Neutrophil (primary cell): ENCODE measurements around the gene ARID4B.
"Not testable (repeated sequence)": the region's sequence is repeated elsewhere in the genome, so short reads cannot be mapped to it uniquely, and the experiment has no call there.

ENCODE experiments used
- H3K27ac ChIP-seq: fragments of 200-600 bp; sonication (generic); 2 replicates; pipeline ENCODE4 v1.5.1; 2016; ENCODE audit warnings: mild to moderate bottlenecking, moderate library complexity
- H3K27me3 ChIP-seq: fragments of 200-600 bp; sonication (generic); 2 replicates; pipeline ENCODE4 v1.6.0; 2016; ENCODE audit warnings: mild to moderate bottlenecking
- H3K36me3 ChIP-seq: fragments of 200-600 bp; sonication (generic); 2 replicates; pipeline ENCODE4 v1.5.1; 2017
- H3K4me1 ChIP-seq, 2 experiments: fragments of 200-600 bp in 1 of 2; sonication (generic) in 1 of 2; 1 replicate in 1 of 2; 2 replicates in 1 of 2; pipeline versions ENCODE4 v1.5.1 to v1.6.1; 2013 to 2016; ENCODE audit warnings: low read depth in 1 of 2, low read length in 1 of 2, mild to moderate bottlenecking in 1 of 2, moderate library complexity in 1 of 2; ENCODE audit not compliant: control insufficient read depth in 1 of 2, insufficient read depth in 1 of 2
- H3K4me3 ChIP-seq, 2 experiments: fragments of 200-600 bp in 1 of 2; sonication (generic) in 1 of 2; 1 replicate in 1 of 2; 2 replicates in 1 of 2; pipeline ENCODE4 v1.5.1; 2013 to 2016; ENCODE audit warnings: low read depth in 1 of 2, low read length in 1 of 2, mild to moderate bottlenecking in 1 of 2, moderate library complexity in 1 of 2
- H3K9me3 ChIP-seq: fragments of 200-600 bp; sonication (generic); 2 replicates; pipeline ENCODE4 v1.5.1; 2016
- TF ChIP-seq, protein P1 (sequence below): fragments of 200-600 bp; sonication (generic); IDR thresholded peaks from 2 replicates; pipeline ENCODE4 v1.5.1; 2016; ENCODE audit warnings: antibody characterized with exemption

Gene ARID4B

DNA sequence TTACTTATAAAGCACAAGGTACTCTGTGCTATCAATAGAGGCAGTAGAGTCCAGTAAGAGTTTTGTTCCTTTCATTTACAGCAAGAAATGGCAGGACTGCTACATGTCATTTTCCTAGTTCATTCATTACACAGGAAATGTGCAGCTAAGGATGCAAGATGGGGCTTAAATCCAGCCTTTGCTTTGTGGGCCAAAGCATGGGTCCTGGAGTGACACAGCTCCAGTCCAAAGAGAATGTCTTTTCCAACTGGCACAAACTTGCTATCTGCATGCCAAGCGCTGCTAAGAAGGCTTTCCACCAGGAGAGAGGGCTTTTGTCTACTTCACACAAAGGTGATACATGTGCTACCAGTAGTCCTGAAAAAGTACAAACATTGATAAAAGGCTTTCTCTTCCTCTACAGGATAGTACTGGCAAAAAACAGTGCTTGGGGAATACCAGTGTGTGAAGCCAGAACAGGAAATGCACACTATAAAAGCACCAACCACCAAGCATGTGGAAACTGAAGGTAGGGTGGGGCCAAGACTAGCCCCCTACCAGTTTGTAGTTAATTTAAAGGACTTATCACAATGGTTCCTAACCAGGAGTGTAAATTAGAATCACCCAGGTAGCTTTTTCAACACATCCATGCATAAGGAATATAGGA is 68.7 kb downstream of the ARID4B start:
- H3K27me3 ChIP-seq, result no peaks in the 10 kb centered on the region
- peaks cover 29% of the 10 kb centered on the region for H3K36me3 ChIP-seq
- no peaks in the 10 kb centered on the region for H3K9me3 ChIP-seq
- TF ChIP-seq, protein P1, sequence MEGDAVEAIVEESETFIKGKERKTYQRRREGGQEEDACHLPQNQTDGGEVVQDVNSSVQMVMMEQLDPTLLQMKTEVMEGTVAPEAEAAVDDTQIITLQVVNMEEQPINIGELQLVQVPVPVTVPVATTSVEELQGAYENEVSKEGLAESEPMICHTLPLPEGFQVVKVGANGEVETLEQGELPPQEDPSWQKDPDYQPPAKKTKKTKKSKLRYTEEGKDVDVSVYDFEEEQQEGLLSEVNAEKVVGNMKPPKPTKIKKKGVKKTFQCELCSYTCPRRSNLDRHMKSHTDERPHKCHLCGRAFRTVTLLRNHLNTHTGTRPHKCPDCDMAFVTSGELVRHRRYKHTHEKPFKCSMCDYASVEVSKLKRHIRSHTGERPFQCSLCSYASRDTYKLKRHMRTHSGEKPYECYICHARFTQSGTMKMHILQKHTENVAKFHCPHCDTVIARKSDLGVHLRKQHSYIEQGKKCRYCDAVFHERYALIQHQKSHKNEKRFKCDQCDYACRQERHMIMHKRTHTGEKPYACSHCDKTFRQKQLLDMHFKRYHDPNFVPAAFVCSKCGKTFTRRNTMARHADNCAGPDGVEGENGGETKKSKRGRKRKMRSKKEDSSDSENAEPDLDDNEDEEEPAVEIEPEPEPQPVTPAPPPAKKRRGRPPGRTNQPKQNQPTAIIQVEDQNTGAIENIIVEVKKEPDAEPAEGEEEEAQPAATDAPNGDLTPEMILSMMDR, result no peak
- no peak overlapping the region for H3K4me3 ChIP-seq
- peaks cover 8 to 18% of the 10 kb centered on the region in 2 experiments for H3K4me1 ChIP-seq
- H3K27ac ChIP-seq, result peak overlapping the region; percentile 43

DNA sequence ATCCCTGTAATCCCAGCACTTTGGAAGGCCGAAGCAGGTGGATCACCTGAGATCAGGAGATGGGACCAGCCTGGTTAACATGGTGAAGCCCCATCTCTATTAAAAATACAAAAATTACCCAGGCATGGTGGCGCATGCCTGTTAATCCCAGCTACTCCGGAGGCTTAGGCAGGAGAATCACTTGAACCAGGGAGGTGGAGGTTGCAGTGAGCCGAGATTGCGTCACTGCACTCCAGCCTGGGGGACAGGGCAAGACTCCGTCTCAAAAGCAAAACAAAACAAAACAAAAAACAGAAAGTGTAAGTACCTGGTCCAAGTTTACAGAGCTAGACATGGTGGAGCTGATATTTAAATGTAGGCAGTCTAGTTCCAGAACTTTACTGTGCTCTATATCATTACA is 69.9 kb downstream of the ARID4B start:
- Histone ChIP-seq H3K4me1 (peaks cover 8 to 18% of the 10 kb centered on the region in 2 experiments), H3K36me3 (peaks cover 29% of the 10 kb centered on the region), H3K27ac (peak overlapping the region; percentile 43)
- H3K4me3 ChIP-seq, H3K9me3 ChIP-seq, H3K27me3 ChIP-seq: not testable (repeated sequence)

GRCh38 chr1:235254721-235255120 is 73.3 kb downstream of the ARID4B start:
- H3K27ac ChIP-seq, result no peak overlapping the region
- peaks cover 7 to 13% of the 10 kb centered on the region in 2 experiments for H3K4me1 ChIP-seq
- peaks cover 33% of the 10 kb centered on the region for H3K36me3 ChIP-seq
- no peaks in the 10 kb centered on the region for H3K27me3 ChIP-seq
- H3K4me3 ChIP-seq, result no peak overlapping the region
- no peaks in the 10 kb centered on the region for H3K9me3 ChIP-seq
- TF ChIP-seq, protein P1, result no peak

DNA sequence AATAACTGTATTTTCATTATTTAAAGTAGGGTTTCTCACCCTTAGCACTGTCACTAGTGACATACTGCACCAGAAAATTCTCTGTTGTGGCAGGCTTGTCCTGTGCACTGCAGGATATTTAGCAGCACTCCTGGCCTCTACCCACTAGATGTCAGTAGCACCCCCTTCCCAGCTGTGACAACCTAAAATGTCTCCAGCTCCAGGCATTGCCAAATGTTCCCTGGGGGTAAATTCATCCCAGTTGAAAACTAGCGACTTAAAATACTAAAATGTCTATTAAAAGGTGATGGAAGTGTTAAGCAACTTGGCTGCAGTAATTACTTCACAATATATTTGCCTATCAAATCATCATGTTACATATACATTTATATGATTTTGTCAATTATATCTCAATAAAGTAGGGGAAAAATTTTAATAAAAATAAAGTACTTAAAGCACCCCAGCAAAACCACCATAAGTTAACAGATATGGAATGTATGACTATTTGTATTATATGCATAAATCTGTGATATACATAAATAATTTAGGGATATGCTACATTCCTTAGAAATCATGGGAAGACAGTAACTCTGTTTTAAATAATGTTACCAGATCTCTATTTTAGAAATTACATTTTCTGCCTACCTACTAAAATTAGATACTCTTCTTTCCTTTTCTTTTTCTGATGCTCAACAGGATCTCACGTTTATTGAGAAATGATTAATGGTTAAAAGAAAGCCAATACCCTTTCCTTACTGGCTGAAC is 74.6 kb downstream of the ARID4B start:
- TF ChIP-seq, protein P1, result peak; percentile 46
- Histone ChIP-seq H3K9me3 (no peaks in the 10 kb centered on the region), H3K27me3 (no peaks in the 10 kb centered on the region), H3K4me1 (peaks cover 0 to 6% of the 10 kb centered on the region in 2 experiments), H3K4me3 (no peak overlapping the region), H3K27ac (no peak overlapping the region), H3K36me3 (peaks cover 34% of the 10 kb centered on the region)

DNA sequence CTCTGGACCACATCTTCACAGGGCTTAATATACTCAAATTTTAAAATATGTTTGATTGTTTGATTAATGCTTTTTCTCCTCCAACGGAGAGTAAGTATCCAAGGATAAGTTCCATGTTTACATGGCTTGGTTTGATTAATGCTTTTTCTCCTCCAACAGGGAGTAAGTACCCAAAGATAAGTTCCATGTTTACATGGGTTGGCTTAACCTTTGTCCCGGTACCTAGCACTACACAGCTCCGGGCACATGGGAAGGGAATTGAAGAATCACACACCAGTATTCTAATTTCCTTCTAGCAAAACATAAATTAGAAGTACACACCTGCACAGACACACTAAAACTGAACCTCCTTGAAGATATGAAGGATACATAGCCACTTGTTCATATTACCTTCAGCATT is 77.5 kb downstream of the ARID4B start:
- Histone ChIP-seq H3K4me1 (no peaks in the 10 kb centered on the region), H3K4me3 (no peak overlapping the region), H3K27me3 (no peaks in the 10 kb centered on the region), H3K27ac (no peak overlapping the region), H3K36me3 (peaks cover 39% of the 10 kb centered on the region), H3K9me3 (no peaks in the 10 kb centered on the region)
- TF ChIP-seq, protein P1, result no peak
